K562 (cell line): ENCODE results near the gene CCDC138. TPM values are rescaled to one million over a fixed set of nuclear protein-coding genes. Genes with fewer than 3 reads are reported as not detected.
A peak's percentile ranks its signal among the peaks of the same experiment; 100 is the strongest.

Source experiments
- MAZ ChIP-seq, 2 experiments: fragments of 450-650 bp in 1 of 2; sonication (generic) in 1 of 2; formaldehyde crosslinking; IDR thresholded peaks in 1 of 2; conservative IDR thresholded peaks in 1 of 2; 2 replicates each; pipeline versions ENCODE4 v1.4.0 to v1.5.0; 2020; ENCODE audit warnings: mild to moderate bottlenecking in 1 of 2, missing genetic modification reagents in 1 of 2
- MXI1 ChIP-seq: IDR thresholded peaks from 2 replicates; pipeline ENCODE4 v1.6.1; 2011; ENCODE audit warnings: low read depth, mild to moderate bottlenecking, improper control_type of control experiment, low read length
- NR2C1 ChIP-seq, 2 experiments: fragments of 450-650 bp; IDR thresholded peaks; 2 replicates each; pipeline ENCODE4 v1.6.1; 2017; ENCODE audit warnings: mild to moderate bottlenecking in 2 of 2, antibody characterized with exemption in 1 of 2, inconsistent platforms in 1 of 2, missing compliant biosample characterization in 1 of 2, missing genetic modification characterization in 1 of 2
- SRSF3 ChIP-seq: fragments of 200-400 bp; formaldehyde crosslinking; IDR thresholded peaks from 2 replicates; pipeline ENCODE4 v1.6.1; 2016; ENCODE audit warnings: mild to moderate bottlenecking, low read length, moderate library complexity; ENCODE audit not compliant: insufficient read depth
- U2AF2 ChIP-seq: fragments of 200-400 bp; formaldehyde crosslinking; optimal IDR thresholded peaks from 2 replicates; pipeline ENCODE3; 2017; ENCODE audit warnings: low read depth, mild to moderate bottlenecking, low read length
- ZKSCAN8 ChIP-seq: fragments of 200-800 bp; sonication (Bioruptor generic); IDR thresholded peaks from 2 replicates; pipeline ENCODE4 v1.6.1; 2016; ENCODE audit warnings: missing genetic modification characterization, missing compliant biosample characterization
- ZNF274 ChIP-seq: IDR thresholded peaks from 2 replicates; pipeline ENCODE4 v1.6.1; 2011; ENCODE audit warnings: low read depth, mild to moderate bottlenecking, low read length, moderate library complexity, borderline replicate concordance
- ZNF41 ChIP-seq: fragments of 250-450 bp; sonication (Bioruptor Pico); conservative IDR thresholded peaks from 2 replicates; pipeline ENCODE4 v1.4.0; 2020; ENCODE audit warnings: mild to moderate bottlenecking
- polyA plus RNA-seq, 8 experiments: library from polyadenylated mRNA; depleted of rRNA in 4 of 8; stranded (reverse) in 5 of 8; unstranded in 3 of 8; fragments of >200 nt; fragmentation: Nextera tagmentation in 2 of 8; fragmentation: Illumina TruSeq in 1 of 8; extraction: Ambion mirVana in 2 of 8; extraction: Trizol in 1 of 8; gene quantifications; 2 replicates each; pipeline versions ENCODE4 v1.2.1 to v1.2.3, GENCODE V29; 2011 to 2014; ENCODE audit warnings: inconsistent platforms in 1 of 8, missing spikeins in 1 of 8
- total RNA-seq, 7 experiments: library from RNA; depleted of rRNA in 6 of 7; stranded (reverse); fragments of >200 nt in 6 of 7; fragmentation: Illumina TruSeq in 2 of 7; extraction: Trizol in 2 of 7; gene quantifications; 2 replicates each; pipeline versions ENCODE4 v1.2.1 to v1.2.3, GENCODE V29; 2011 to 2021; ENCODE audit warnings: low replicate concordance in 1 of 7
- TF ChIP-seq, protein P1 (sequence below), 2 experiments: fragments of 450-650 bp in 1 of 2; sonication (generic) in 1 of 2; formaldehyde crosslinking in 1 of 2; IDR thresholded peaks; 2 replicates each; pipeline versions ENCODE4 v1.7.1 to v1.9.0; 2016 to 2022; ENCODE audit warnings: inconsistent platforms in 1 of 2, mild to moderate bottlenecking in 1 of 2, missing genetic modification reagents in 1 of 2
- TF ChIP-seq, protein P2 (sequence below): fragments of 450-650 bp; IDR thresholded peaks from 2 replicates; pipeline ENCODE4 v1.6.1; 2018; ENCODE audit not compliant: partially characterized antibody

Gene CCDC138
- total and polyA plus RNA-seq, 9 of the 15 experiments (the other 6 are each of a cell fraction or from before 2014, with no cell fraction given): 17.5 to 44.6 (median 26.7) TPM

DNA sequence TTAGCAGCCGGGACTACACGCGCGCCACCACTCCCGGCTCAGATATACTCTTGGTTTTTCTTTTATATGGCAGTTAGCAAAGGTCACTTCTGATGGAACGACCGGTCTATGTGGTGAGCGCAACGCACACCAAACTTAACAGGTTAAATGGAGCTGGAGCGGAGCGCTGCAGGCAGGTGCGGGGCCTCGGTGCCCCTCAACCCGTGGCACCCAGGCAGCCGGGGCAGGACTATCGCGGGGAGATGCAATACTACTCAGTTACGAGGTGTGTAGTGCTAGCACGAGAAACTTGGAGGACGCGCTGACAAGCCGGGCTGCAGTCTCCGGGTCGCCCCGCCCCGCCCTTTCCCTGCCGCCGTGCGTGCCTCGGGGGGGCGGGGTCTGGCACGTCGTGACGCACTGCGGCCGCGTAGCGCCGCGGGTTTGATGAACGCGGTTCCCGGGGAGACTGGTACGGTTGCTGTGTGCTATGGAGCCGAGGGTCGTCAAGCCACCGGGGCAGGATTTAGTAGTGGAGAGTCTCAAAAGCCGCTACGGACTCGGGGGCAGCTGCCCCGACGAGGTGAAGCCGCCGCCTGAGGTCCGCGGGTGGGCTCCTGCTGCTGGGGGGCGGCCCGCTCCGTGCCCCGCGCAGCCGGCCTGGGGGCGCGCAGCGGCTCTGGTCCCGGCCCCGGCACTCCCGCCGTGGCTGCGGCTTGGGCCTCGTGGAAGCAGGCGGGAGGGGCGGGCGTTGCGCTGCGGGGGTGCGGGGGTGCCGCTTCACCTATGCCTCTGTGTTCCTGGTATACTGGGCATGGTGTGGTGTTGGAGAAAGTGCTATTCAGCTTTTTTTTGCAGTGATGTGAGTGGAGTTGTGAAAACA lies at the start of gene CCDC138 (continued):
- no peak for TF ChIP-seq ZNF274
- TF ChIP-seq MXI1: peak; percentile 72; the same call in 1 of the 2 replicates
- TF ChIP-seq, protein P1, sequence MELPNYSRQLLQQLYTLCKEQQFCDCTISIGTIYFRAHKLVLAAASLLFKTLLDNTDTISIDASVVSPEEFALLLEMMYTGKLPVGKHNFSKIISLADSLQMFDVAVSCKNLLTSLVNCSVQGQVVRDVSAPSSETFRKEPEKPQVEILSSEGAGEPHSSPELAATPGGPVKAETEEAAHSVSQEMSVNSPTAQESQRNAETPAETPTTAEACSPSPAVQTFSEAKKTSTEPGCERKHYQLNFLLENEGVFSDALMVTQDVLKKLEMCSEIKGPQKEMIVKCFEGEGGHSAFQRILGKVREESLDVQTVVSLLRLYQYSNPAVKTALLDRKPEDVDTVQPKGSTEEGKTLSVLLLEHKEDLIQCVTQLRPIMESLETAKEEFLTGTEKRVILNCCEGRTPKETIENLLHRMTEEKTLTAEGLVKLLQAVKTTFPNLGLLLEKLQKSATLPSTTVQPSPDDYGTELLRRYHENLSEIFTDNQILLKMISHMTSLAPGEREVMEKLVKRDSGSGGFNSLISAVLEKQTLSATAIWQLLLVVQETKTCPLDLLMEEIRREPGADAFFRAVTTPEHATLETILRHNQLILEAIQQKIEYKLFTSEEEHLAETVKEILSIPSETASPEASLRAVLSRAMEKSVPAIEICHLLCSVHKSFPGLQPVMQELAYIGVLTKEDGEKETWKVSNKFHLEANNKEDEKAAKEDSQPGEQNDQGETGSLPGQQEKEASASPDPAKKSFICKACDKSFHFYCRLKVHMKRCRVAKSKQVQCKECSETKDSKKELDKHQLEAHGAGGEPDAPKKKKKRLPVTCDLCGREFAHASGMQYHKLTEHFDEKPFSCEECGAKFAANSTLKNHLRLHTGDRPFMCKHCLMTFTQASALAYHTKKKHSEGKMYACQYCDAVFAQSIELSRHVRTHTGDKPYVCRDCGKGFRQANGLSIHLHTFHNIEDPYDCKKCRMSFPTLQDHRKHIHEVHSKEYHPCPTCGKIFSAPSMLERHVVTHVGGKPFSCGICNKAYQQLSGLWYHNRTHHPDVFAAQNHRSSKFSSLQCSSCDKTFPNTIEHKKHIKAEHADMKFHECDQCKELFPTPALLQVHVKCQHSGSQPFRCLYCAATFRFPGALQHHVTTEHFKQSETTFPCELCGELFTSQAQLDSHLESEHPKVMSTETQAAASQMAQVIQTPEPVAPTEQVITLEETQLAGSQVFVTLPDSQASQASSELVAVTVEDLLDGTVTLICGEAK (IDR thresholded peaks at IDR 0.05): no peak
- TF ChIP-seq, protein P1 (CRISPR knock-in tag; IDR thresholded peaks at IDR 0.05): no peak
- TF ChIP-seq SRSF3: 0 out of 2 replicates have a peak, but pooled peaks have one; percentile 36
- TF ChIP-seq ZNF41 (CRISPR knock-in tag): no peak
- peak; percentile 81 to 84 for TF ChIP-seq MAZ (CRISPR knock-in tag; conservative IDR thresholded peaks at IDR 0.05 in 1 of 2, IDR thresholded peaks at IDR 0.05 in 1 of 2)
- TF ChIP-seq U2AF2: no peak
- TF ChIP-seq NR2C1 (IDR thresholded peaks at IDR 0.05): no peak
- no peak for TF ChIP-seq NR2C1 (tag; IDR thresholded peaks at IDR 0.05)
- no peak for TF ChIP-seq ZKSCAN8 (CRISPR knock-in tag)
- TF ChIP-seq, protein P2, sequence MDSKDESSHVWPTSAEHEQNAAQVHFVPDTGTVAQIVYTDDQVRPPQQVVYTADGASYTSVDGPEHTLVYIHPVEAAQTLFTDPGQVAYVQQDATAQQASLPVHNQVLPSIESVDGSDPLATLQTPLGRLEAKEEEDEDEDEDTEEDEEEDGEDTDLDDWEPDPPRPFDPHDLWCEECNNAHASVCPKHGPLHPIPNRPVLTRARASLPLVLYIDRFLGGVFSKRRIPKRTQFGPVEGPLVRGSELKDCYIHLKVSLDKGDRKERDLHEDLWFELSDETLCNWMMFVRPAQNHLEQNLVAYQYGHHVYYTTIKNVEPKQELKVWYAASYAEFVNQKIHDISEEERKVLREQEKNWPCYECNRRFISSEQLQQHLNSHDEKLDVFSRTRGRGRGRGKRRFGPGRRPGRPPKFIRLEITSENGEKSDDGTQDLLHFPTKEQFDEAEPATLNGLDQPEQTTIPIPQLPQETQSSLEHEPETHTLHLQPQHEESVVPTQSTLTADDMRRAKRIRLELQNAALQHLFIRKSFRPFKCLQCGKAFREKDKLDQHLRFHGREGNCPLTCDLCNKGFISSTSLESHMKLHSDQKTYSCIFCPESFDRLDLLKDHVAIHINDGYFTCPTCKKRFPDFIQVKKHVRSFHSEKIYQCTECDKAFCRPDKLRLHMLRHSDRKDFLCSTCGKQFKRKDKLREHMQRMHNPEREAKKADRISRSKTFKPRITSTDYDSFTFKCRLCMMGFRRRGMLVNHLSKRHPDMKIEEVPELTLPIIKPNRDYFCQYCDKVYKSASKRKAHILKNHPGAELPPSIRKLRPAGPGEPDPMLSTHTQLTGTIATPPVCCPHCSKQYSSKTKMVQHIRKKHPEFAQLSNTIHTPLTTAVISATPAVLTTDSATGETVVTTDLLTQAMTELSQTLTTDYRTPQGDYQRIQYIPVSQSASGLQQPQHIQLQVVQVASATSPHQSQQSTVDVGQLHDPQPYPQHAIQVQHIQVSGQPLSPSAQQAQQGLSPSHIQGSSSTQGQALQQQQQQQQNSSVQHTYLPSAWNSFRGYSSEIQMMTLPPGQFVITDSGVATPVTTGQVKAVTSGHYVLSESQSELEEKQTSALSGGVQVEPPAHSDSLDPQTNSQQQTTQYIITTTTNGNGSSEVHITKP: no peak
